Kidney (tissue), 14 donors: ENCODE results near the gene FNIP2. TPM values are rescaled to one million over a fixed set of nuclear protein-coding genes. Genes with fewer than 3 reads are reported as not detected.

Experiments used
- DNase-seq, 5 donors: peaks; one replicate each; pipeline ENCODE4 v3.0.0-alpha.2; 2013 to 2020
- FAIRE-seq: peaks from 2 replicates; lab custom pipeline; 2012; peaks lifted over from hg19 to GRCh38; lab: Jason Lieb, UNC
- H3K27ac ChIP-seq, 2 donors: one replicate each; pipeline ENCODE4 v1.7.0; 2013; ENCODE audit warnings: low read depth in 2 of 2, low read length in 2 of 2, inconsistent platforms in 1 of 2
- H3K27me3 ChIP-seq: one replicate; pipeline ENCODE4 v1.7.1; 2013; ENCODE audit warnings: low read length, inconsistent platforms; ENCODE audit not compliant: control insufficient read depth, insufficient read depth
- H3K36me3 ChIP-seq, 3 donors: one replicate each; pipeline versions ENCODE4 v1.7.0 to v1.7.1; 2013; ENCODE audit warnings: low read length in 3 of 3, control low read depth in 1 of 3, inconsistent platforms in 1 of 3; ENCODE audit not compliant: insufficient read depth in 3 of 3, control insufficient read depth in 2 of 3
- H3K4me1 ChIP-seq, 3 donors: one replicate each; pipeline versions ENCODE4 v1.7.0 to v1.7.1; 2013; ENCODE audit warnings: low read length in 3 of 3, inconsistent platforms in 1 of 3, low read depth in 1 of 3; ENCODE audit not compliant: control insufficient read depth in 2 of 3, insufficient read depth in 2 of 3
- H3K4me3 ChIP-seq, 3 donors: one replicate each; pipeline versions ENCODE4 v1.7.0 to v1.8.1; 2013; ENCODE audit warnings: low read length in 3 of 3, control low read depth in 1 of 3, inconsistent platforms in 1 of 3
- H3K9ac ChIP-seq, 3 donors: one replicate each; pipeline versions ENCODE4 v1.7.0 to v1.7.1; 2013; ENCODE audit warnings: low read length in 3 of 3, control low read depth in 1 of 3, inconsistent platforms in 1 of 3
- H3K9me3 ChIP-seq, 3 donors: one replicate each; pipeline versions ENCODE4 v1.7.0 to v1.7.1; 2013; ENCODE audit warnings: low read length in 3 of 3, control low read depth in 1 of 3, inconsistent platforms in 1 of 3; ENCODE audit not compliant: control insufficient read depth in 2 of 3, insufficient read depth in 1 of 3
- CTCF ChIP-seq: IDR thresholded peaks from 3 replicates; pipeline ENCODE4 v1.5.1; 2012; ENCODE audit warnings: mild to moderate bottlenecking, moderate library complexity, borderline replicate concordance; ENCODE audit not compliant: insufficient read depth; ENCODE audit errors: extremely low read depth
- intact Hi-C: fragments of 100-400 bp; cut with DNase I; formaldehyde crosslinking; loops from one replicate; pipeline ENCODE4 v1.11.1; 2022
- polyA plus RNA-seq: library from polyadenylated mRNA; stranded (reverse); fragments of 350-450 nt; fragmentation: Illumina TruSeq; extraction: RNeasy Lipid Tissue Mini Kit (QIAGEN cat#74804); gene quantifications from one replicate; pipeline ENCODE4 v1.2.3, GENCODE V29; 2014; ENCODE audit warnings: low read depth, low replicate concordance; ENCODE audit not compliant: insufficient read depth
- total RNA-seq: library from RNA; stranded (reverse); fragmentation: NEBNext Ultra II Directional; extraction: Animal tissue kit (Norgen Biotek cat#: 25700); gene quantifications from one replicate; pipeline ENCODE4 v1.2.1, GENCODE V29; 2021
- donor health status: control.
- donor health status: control.
- donor health status: control.
- donor health status: control.
- donor health status: control.
- donor health status: DM: yes; HTN: yes; CAD: no.
- donor health status: Normal renal cell carcinoma (clear cell type).

FNIP2 gene
- total and polyA plus RNA-seq, 2 donors from 2014 or later: 13.2 to 65.1 TPM

GRCh38 chr4:158778156-158778711, 9.4 kb downstream of the FNIP2 start:
- no peaks in the 10 kb centered on the region for H3K27me3 ChIP-seq
- no peak for TF ChIP-seq CTCF
- H3K27ac ChIP-seq: no peak overlapping the region
- DNase-seq (no peak), FAIRE-seq (no peak)
- intact Hi-C loops: no loop called here
- peaks cover 11 to 38% (median 25%) of the 10 kb centered on the region in 3 donors for H3K4me1 ChIP-seq
- H3K9me3 ChIP-seq: no peaks in the 10 kb centered on the region
- H3K36me3 ChIP-seq: no peaks in the 10 kb centered on the region
- H3K9ac ChIP-seq: no peak overlapping the region
- no peak overlapping the region for H3K4me3 ChIP-seq

- Histone ChIP-seq H3K27ac (no peak overlapping the region), H3K9ac (no peak overlapping the region), H3K4me3 (no peak overlapping the region), H3K4me1 (peaks cover 11 to 42% (median 28%) of the 10 kb centered on the region in 3 donors), H3K9me3 (no peaks in the 10 kb centered on the region), H3K36me3 (no peaks in the 10 kb centered on the region), H3K27me3 (no peaks in the 10 kb centered on the region)
- FAIRE-seq (no peak), DNase-seq (no peak)
- intact Hi-C loops: no loop called here
- TF ChIP-seq CTCF: no peak
Measured at GRCh38 chr4:158778712-158779111, 9.9 kb downstream of the FNIP2 start.

GRCh38 chr4:158781963-158782362, 13.1 kb downstream of the FNIP2 start:
- intact Hi-C loops: no loop called here
- FAIRE-seq (no peak), DNase-seq (no peak)
- H3K4me1 ChIP-seq: peaks cover 10 to 48% (median 23%) of the 10 kb centered on the region in 3 donors
- no peak overlapping the region for H3K4me3 ChIP-seq
- H3K36me3 ChIP-seq: no peaks in the 10 kb centered on the region
- peak; percentile 6 for TF ChIP-seq CTCF
- peak overlapping the region in 1 of 2 donors; percentile 38 for H3K27ac ChIP-seq
- no peak overlapping the region for H3K9ac ChIP-seq
- no peaks in the 10 kb centered on the region for H3K27me3 ChIP-seq
- H3K9me3 ChIP-seq: no peaks in the 10 kb centered on the region
